DLD1 (cell line): ENCODE measurements around the gene HINFP.

Experiments
- in situ Hi-C: cut with HindIII; loops from 2 replicates; pipeline ENCODE4 v1.10.0; 2017; ENCODE audit warnings: low sequenced_read_pairs

The HINFP gene, protein sequence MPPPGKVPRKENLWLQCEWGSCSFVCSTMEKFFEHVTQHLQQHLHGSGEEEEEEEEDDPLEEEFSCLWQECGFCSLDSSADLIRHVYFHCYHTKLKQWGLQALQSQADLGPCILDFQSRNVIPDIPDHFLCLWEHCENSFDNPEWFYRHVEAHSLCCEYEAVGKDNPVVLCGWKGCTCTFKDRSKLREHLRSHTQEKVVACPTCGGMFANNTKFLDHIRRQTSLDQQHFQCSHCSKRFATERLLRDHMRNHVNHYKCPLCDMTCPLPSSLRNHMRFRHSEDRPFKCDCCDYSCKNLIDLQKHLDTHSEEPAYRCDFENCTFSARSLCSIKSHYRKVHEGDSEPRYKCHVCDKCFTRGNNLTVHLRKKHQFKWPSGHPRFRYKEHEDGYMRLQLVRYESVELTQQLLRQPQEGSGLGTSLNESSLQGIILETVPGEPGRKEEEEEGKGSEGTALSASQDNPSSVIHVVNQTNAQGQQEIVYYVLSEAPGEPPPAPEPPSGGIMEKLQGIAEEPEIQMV

GRCh38 chr11:119121008-119121810 lies at the start of gene HINFP:
HINFP (plus strand) TSS chr11:119121580; CDS start chr11:119126945, 5,365 bp downstream.
- in situ Hi-C loops: loop anchor here (25.0 kb wide), 1 partner anchor 141 kb away; no protein-coding TSS in a partner anchor

DNA sequence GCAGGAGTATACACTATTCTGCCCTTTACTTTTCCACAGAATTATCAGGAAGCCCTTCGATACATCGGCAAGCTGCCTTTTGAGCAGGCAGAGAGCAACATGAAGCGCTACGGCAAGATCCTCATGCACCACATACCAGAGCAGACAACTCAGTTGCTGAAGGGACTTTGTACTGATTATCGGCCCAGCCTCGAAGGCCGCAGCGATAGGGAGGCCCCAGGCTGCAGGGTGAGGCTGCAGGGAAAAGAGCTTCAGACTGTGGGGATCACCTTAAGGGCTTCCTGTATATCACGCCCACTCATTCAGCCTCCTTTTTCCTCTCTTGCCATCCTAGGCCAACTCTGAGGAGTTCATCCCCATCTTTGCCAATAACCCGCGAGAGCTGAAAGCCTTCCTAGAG lies 43.5 kb upstream of the HINFP start:
- in situ Hi-C loops: no loop called here

DNA sequence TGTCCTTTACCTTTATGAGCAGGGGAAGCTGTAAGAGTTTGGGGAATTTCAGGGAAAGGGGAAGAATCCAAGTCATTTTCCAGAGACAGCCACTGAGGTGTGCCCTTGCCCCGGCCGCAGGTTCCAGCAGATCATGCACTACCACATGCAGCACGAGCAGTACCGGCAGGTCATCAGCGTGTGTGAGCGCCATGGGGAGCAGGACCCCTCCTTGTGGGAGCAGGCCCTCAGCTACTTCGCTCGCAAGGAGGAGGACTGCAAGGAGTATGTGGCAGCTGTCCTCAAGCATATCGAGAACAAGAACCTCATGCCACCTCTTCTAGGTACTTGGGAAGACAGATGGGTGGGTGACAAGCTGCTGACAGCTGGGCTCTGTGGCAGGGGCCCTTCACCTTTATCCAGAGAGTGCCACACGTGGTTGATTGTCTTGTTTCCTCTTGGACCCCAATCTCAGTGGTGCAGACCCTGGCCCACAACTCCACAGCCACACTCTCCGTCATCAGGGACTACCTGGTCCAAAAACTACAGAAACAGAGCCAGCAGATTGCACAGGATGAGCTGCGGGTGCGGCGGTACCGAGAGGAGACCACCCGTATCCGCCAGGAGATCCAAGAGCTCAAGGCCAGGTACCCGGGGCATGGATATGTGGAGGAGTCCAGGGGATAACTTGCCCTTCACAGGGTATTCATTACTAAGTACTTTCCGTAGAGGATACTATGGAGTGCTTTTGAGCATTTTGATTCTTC lies 42.5 kb upstream of the HINFP start:
- in situ Hi-C loops: no loop called here

GRCh38 chr11:119081682-119082260 lies 39.6 kb upstream of the HINFP start:
- in situ Hi-C loops: no loop called here

GRCh38 chr11:119084663-119085436 lies 36.5 kb upstream of the HINFP start, which contains the start of gene HMBS:
HMBS (plus strand) TSS chr11:119084881; CDS start chr11:119085034, 153 bp downstream.
- in situ Hi-C loops: no loop called here

DNA sequence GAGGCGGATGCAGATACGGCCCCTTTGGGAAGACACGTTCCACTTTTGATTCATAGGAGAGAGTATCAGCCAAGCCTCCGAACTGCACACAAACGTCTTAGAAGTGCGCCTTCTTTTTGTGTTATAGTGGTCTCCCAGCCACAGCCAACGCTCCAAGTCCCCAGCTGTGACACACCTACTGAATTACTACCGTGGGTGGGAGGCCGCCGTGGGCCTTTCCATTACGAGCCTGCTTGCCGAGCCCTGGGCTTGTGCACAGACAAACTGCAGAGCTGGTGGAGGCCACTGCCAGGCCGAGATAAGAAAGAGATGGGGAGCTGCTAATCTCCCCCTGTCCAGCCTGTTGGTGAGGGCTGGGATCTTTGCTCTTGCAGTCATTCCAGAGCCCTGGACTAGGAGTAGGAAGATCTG lies 35.9 kb upstream of the HINFP start:
- in situ Hi-C loops: no loop called here

DNA sequence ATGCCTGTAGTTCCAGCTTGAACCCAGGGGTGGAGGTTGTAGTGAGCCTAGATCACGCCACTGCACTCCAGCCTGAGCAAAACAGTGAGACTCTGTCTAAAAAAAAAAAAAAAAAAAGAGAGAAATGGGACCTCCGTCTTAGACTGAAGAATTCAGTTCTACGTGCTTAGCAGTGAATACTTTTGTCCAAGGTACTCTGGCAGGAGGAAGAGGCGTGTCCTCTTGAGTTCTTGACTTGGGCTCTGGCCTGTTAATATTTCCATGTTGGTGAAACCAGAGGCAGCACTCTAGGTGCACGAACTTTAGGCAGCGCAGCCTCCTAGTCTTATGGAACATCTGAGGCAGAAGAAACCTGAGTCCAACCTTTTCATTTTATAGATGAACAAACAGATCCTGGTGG lies 34.3 kb upstream of the HINFP start:
- in situ Hi-C loops: no loop called here

DNA sequence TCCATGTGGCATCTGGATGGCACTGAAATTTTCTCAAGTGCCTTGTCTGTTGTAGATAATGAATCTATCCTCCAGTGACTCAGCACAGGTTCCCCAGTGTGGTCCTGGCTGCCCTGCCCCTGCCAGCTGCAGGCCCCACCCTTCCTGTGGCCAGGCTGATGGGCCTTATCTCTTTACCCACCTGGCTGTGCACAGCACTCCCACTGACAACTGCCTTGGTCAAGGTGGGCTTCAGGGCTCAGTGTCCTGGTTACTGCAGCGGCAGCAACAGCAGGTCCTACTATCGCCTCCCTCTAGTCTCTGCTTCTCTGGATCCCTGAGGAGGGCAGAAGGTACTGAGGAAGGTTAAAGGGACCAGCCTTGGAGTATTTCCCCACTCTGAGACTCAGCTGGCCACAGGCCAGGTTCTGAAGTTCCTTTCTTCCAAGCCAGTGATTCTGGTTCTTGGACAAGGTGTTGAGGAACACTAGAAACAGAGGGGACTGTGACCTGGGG lies 33.6 kb upstream of the HINFP start:
- in situ Hi-C loops: no loop called here

- in situ Hi-C loops: no loop called here
Measured at GRCh38 chr11:119088406-119088805, 33.0 kb upstream of the HINFP start.

DNA sequence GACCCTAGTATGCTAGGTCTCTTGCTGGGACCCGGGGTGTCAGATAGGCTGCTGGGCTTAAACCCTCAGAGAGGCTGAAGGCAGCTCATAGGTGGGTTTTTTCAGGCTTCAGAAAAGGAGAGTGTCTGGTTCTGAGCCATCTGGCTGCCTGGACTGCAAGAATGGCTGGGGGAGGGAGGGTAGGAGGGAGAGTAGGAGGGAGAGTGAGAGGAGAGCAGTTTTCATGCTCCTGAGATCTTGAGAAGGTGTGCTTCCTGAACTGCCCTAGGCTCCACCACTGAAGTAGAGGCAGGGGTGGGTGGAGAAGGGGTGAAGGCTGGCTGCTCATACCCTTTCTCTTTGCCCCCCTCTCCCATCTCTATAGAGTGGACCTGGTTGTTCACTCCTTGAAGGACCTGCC lies 32.1 kb upstream of the HINFP start:
- in situ Hi-C loops: no loop called here

DNA sequence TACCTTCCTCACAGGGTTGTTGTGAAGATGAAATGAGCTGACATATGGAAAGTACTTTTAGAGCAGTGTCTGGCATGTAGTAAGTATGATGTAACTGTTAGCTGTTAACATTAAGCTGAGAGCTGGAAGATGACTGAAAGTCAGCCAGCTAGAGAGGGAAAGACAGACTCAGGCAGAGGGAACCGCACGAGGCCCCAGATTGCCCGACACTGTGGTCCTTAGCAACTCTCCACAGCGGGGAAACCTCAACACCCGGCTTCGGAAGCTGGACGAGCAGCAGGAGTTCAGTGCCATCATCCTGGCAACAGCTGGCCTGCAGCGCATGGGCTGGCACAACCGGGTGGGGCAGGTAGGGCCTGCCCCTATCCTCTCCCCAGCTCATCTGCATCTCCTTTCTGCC lies 30.2 kb upstream of the HINFP start:
- in situ Hi-C loops: no loop called here

GRCh38 chr11:119091966-119092879 lies 29.2 kb upstream of the HINFP start:
- in situ Hi-C loops: no loop called here

GRCh38 chr11:119092880-119093842 lies 28.2 kb upstream of the HINFP start:
- in situ Hi-C loops: no loop called here

DNA sequence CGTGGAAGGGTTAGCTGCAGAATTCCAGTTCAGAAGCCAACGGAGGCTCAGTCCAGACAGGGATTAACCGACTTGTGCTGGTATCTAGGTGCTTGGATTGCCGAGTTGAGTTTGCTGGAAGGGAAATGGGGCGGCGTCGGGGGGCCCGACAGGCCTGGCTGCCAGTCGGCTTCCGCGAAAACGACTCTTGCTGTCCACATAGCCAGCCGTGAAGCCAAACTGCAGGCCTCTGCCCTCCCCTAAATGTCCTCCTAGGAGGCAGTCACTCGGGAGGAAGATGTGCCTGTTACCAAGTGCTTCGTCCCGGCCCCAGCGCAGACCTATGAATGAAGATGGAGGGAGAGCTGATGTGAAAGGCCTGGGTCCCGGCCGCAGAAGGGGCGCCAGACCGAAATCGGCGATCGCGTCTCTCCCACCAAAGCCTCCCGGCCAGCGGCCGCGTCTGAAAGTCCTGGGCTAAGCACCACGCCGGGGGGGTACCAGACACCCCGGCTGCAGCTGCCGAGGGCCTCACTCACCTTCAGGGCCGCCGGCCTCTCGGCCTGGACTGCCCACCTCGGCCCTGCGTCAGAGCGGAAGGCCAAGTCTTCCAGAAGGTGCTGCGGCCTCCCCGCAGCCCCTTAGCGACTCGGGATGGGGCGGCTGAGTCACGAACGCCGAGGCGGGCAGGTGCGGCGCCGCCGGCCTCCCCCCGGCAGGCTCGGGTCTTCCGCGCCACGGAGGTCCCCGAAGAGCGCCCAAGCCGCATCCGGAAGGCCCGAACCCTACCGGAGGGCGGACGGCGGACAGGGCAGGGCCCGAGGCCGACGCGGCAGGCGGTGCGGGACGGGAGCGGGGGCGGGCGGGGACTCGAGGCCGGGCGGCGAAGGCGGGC lies 27.2 kb upstream of the HINFP start:
- in situ Hi-C loops: no loop called here

DNA sequence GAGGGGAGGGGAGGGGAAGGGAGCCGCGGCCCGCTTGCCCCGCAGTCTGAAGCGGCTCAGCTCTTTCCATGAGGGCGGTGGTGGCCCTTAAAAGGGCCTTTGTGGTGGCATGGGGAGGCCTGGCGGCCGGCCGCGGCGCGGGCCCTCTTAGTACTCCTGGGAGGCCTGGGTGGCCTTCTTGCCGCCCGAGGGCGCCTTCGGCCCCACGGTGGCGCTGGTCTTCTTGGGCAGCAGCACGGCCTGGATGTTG lies 26.6 kb upstream of the HINFP start:
- in situ Hi-C loops: no loop called here

DNA sequence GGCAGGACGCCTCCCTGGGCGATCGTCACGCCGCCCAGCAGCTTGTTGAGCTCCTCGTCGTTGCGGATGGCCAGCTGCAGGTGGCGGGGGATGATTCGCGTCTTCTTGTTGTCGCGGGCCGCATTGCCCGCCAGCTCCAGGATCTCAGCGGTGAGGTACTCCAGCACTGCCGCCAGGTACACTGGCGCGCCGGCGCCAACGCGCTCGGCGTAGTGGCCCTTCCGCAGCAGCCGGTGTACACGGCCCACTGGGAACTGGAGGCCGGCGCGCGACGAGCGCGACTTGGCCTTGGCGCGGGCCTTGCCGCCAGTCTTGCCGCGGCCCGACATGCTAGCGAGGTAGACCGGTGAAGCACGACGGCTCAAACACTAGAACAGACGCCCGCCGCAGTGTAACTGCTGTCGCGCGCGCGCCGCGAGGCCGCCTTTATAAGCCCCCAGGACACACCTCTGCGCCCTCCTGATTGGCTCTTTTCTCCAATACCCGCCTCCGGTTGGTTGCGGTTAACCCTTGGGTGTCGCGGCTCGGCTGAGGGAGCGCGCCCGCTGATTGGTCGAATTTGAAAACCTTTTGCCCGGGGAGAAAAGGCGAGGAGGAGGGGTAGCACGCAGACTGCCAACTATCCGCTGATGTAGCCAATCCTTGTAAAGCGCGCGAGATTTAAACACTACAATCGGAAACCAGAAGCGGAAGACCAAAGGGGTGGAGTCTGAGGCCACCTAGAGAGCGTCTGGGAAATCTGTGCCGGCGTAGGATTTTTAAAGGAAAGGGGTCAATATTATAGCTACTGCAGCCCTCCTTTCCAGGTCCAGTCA lies 26.1 kb upstream of the HINFP start:
- in situ Hi-C loops: no loop called here
